ENCODE data around the gene CA9.

The CA9 gene

GRCh38 chr9:35675732-35676392 lies 2.1 kb downstream of the CA9 start:
- DNase-seq = no peak

- DNase-seq = no peak
Measured at GRCh38 chr9:35679091-35679490, 5.4 kb downstream of the CA9 start.

DNA sequence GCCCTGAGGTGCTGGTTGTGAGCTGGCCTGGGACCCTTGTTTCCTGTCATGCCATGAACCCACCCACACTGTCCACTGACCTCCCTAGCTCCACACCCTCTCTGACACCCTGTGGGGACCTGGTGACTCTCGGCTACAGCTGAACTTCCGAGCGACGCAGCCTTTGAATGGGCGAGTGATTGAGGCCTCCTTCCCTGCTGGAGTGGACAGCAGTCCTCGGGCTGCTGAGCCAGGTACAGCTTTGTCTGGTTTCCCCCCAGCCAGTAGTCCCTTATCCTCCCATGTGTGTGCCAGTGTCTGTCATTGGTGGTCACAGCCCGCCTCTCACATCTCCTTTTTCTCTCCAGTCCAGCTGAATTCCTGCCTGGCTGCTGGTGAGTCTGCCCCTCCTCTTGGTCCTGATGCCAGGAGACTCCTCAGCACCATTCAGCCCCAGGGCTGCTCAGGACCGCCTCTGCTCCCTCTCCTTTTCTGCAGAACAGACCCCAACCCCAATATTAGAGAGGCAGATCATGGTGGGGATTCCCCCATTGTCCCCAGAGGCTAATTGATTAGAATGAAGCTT lies 6.1 kb downstream of the CA9 start:
- no peak for DNase-seq

DNA sequence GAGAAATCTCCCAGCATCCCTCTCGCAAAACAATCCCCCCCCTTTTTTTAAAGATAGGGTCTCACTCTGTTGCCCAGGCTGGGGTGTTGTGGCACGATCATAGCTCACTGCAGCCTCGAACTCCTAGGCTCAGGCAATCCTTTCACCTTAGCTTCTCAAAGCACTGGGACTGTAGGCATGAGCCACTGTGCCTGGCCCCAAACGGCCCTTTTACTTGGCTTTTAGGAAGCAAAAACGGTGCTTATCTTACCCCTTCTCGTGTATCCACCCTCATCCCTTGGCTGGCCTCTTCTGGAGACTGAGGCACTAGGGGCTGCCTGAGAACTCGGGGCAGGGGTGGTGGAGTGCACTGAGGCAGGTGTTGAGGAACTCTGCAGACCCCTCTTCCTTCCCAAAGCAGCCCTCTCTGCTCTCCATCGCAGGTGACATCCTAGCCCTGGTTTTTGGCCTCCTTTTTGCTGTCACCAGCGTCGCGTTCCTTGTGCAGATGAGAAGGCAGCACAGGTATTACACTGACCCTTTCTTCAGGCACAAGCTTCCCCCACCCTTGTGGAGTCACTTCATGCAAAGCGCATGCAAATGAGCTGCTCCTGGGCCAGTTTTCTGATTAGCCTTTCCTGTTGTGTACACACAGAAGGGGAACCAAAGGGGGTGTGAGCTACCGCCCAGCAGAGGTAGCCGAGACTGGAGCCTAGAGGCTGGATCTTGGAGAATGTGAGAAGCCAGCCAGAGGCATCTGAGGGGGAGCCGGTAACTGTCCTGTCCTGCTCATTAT lies 6.8 kb downstream of the CA9 start:
- no peak for DNase-seq

- DNase-seq = no peak
Measured at GRCh38 chr9:35681341-35682002, 7.7 kb downstream of the CA9 start.

DNA sequence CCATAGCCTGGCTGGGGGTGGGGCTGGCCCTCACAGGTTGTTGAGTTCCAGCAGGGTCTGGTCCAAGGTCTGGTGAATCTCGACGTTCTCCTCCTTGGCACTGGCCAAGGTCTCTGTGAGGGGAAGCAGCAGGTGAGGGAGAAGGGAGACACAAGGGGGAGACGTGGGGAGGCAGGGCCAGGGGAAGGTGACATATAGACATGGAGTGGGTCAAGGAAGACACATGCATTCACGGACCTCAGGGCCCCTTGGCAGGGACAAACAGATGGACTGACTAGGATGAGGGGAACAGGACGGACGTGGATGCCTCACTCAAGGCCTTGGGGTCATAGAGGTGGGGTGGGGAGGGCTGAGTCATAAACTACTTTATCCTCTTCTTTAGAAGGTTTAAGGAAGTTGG lies 8.3 kb downstream of the CA9 start:
- no peak for DNase-seq

DNA sequence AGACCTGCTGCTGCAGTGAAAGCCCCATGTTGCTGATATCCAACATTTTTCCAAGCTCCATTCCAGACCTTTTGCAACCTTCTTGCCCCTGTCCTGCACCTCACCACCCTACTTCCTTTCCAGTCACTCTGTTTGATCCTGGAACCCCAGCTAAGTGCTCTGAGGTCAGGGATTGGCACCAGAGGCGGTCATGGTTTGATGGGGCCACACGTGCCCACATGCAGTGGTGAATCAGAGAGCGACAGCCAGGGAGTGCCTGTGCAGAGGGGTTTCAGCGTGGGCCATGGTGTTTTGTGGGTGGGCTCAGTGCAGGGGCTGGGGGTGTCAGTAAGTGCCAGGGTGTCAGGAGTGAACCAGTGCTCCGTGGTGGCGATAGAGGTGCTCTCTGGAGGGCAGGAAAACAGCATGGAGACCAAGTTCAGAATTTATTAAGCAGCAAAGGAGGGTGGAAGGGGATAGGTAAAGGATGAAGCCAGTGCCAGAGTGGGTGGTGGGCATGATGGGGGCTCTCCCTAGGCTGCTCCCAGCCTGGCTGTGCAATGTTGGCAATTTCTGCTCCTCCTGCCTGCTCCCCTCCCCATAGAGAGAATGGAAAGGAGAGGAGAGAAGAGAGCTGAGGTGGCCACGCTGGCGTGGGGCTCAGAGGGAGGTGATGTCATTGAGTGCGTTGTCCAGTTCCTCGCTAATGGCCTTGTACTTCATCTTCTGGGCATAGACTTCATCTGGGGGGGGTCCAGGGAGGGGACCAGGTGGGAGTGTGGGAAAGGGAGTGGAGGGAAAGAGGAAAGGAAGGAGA lies 9.0 kb downstream of the CA9 start:
- no peak for DNase-seq

GRCh38 chr9:35683323-35683722 lies 9.6 kb downstream of the CA9 start:
- DNase-seq = no peak

GRCh38 chr9:35684921-35685320 lies 11.2 kb downstream of the CA9 start:
- no peak for DNase-seq

DNA sequence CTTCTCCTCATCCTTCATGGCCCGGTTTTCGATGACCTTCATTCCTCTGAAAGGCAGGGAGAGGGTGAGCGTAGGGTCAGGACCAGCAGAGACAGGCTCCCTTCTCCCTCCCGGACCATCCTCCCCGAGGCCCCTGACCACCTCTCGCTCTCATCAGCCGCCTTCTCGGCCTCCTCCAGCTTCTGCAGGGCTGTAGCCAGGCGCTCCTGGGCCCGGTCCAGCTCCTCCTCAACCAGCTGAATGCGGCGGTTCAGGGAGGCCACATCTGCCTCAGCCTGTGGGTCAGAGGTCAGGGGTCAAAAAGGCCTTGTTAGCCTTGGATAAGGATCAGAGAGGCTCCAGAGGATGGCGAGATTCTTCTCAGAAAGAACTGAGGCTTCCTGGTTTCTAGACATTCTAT lies 11.8 kb downstream of the CA9 start:
- no peak for DNase-seq

GRCh38 chr9:35686222-35687203 lies 12.8 kb downstream of the CA9 start:
- DNase-seq = peak; percentile 70

GRCh38 chr9:35687306-35687705 lies 13.6 kb downstream of the CA9 start:
- no peak for DNase-seq

DNA sequence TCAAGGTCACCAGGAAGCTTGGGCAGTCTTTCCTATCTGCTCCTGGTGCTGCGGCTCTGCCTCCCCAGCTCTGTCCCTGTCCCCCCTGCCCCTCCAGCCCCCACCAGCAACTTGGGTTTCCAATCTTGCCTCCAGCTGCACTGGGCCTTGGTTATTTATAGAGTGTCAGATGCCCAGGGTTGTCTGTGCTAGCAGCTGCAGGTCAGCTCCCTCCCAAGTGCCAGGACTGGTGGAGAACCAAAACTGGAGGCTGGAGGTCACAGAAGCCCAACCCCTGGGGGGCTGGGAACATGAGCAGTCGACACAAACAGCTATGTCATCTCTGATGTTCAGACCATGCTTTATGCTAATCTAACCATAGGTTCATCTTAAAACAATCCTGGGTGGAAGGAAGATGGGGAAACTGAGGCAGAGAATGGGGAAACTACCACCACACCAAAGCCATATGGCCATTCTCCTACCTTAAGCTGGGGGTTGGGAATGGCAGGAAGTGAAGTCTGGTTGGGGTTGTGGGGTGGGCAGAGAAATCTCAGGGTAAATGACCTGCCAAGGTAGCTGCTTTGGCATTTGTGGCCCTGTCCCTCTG lies 14.3 kb downstream of the CA9 start:
- DNase-seq = no peak

DNA sequence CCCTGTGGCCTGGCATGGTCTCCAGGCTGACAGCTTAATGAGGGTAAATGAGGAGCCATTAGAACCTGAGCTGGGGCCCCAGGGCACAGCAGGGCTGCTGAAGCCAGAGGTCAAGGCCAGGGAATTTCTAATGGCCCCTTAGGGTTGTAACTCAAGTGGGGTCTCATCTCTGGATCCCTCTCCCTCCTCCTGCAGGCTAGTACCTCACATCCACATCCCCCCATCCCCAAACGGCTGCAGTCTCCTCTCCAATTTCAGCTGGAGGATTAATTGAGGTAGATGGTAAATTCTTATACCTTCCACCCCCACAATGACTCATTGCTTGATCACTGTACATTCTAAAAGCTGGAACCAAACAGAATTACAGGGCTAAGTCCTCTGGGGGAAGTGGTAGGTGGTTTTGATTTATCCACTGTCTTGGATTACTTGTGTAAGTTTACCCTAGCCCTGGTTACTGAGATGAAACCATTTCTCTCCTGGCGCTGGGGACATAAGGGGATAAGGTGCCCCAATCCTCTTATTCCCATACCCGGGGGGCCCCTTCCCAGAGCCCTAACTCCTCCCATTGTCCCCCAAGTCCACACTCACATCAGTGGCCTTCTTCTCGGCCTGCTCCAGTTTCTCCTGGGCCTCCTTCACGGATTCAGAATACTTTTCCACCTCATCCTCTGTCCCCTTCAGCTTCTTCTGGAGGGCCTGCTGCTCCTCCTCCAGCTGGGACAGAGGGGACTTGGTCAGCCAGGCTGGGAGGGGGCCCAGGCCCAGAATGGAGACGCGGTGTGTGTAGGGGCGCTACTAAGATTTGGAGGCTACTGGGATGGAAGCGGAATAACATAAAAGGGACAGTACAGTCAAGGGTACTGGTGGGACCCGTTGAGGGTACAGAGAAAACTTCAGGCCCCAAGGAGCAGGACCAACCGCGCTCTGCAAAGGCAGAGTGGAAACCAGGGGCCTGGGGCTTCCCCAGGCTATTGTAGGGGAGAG lies 15.1 kb downstream of the CA9 start:
- no peak for DNase-seq

- DNase-seq = no peak
Measured at GRCh38 chr9:35689542-35690293, 16.0 kb downstream of the CA9 start, which contains the start of gene TPM2. TPM2 (minus strand) TSS chr9:35689925; CDS start chr9:35689817, 108 bp downstream.

GRCh38 chr9:35690294-35690613 lies 16.5 kb downstream of the CA9 start:
- DNase-seq = no peak

- no peak for DNase-seq
Measured at GRCh38 chr9:35690614-35691333, 17.0 kb downstream of the CA9 start.

GRCh38 chr9:35691334-35691650 lies 17.6 kb downstream of the CA9 start:
- no peak for DNase-seq

Measured in cerebellar nuclear complex (tissue), 1 donor.